WTC11 (cell line): Measurements from ENCODE around the gene ARHGAP45.

Source experiments
- GABPB1 ChIP-seq: sonication (generic); formaldehyde crosslinking; IDR thresholded peaks from 2 replicates; pipeline ENCODE4 v1.8.1; 2023; ENCODE audit warnings: mild to moderate bottlenecking, missing genetic modification reagents
- ZNF671 ChIP-seq: fragments of 250-450 bp; sonication (Bioruptor Pico); IDR thresholded peaks from 2 replicates; pipeline ENCODE4 v1.8.0; 2021; ENCODE audit warnings: mild to moderate bottlenecking
- TF ChIP-seq, protein P1 (sequence below): fragments of 200-600 bp; IDR thresholded peaks from 2 replicates; pipeline ENCODE4 v1.8.0; 2022; ENCODE audit warnings: antibody characterized with exemption
- TF ChIP-seq, protein P2 (sequence below): sonication (generic); formaldehyde crosslinking; IDR thresholded peaks from 2 replicates; pipeline ENCODE4 v1.8.0; 2022; ENCODE audit warnings: mild to moderate bottlenecking, missing genetic modification reagents
- TF ChIP-seq, protein P3 (sequence below): sonication (generic); formaldehyde crosslinking; IDR thresholded peaks from 2 replicates; pipeline ENCODE4 v1.8.0; 2022; ENCODE audit warnings: mild to moderate bottlenecking, missing genetic modification reagents

- TF ChIP-seq, protein P1, sequence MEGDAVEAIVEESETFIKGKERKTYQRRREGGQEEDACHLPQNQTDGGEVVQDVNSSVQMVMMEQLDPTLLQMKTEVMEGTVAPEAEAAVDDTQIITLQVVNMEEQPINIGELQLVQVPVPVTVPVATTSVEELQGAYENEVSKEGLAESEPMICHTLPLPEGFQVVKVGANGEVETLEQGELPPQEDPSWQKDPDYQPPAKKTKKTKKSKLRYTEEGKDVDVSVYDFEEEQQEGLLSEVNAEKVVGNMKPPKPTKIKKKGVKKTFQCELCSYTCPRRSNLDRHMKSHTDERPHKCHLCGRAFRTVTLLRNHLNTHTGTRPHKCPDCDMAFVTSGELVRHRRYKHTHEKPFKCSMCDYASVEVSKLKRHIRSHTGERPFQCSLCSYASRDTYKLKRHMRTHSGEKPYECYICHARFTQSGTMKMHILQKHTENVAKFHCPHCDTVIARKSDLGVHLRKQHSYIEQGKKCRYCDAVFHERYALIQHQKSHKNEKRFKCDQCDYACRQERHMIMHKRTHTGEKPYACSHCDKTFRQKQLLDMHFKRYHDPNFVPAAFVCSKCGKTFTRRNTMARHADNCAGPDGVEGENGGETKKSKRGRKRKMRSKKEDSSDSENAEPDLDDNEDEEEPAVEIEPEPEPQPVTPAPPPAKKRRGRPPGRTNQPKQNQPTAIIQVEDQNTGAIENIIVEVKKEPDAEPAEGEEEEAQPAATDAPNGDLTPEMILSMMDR: no peak
- TF ChIP-seq ZNF671 (CRISPR knock-in tag) (no peak), GABPB1 (CRISPR knock-in tag) (no peak)
- TF ChIP-seq, protein P2, sequence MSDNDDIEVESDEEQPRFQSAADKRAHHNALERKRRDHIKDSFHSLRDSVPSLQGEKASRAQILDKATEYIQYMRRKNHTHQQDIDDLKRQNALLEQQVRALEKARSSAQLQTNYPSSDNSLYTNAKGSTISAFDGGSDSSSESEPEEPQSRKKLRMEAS (CRISPR knock-in tag): no peak
- TF ChIP-seq, protein P3, sequence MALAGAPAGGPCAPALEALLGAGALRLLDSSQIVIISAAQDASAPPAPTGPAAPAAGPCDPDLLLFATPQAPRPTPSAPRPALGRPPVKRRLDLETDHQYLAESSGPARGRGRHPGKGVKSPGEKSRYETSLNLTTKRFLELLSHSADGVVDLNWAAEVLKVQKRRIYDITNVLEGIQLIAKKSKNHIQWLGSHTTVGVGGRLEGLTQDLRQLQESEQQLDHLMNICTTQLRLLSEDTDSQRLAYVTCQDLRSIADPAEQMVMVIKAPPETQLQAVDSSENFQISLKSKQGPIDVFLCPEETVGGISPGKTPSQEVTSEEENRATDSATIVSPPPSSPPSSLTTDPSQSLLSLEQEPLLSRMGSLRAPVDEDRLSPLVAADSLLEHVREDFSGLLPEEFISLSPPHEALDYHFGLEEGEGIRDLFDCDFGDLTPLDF (CRISPR knock-in tag): no peak
Measured at GRCh38 chr19:1121395-1121794, 54.4 kb downstream of the ARHGAP45 start.
